ENCODE measurements around the gene TCF12. TPM values are rescaled to one million over a fixed set of nuclear protein-coding genes. Genes with fewer than 3 reads are reported as not detected.

TCF12 gene
- total and polyA plus RNA-seq, 2 donors (not counting 3 experiments of a cell fraction or from before 2014, with no cell fraction given): 72.1 to 133 TPM

- DNase-seq (ENCODE audit: low read depth, low spot score) (no peak), FAIRE-seq (no peak)
- no peaks in the 10 kb centered on the region for H4K20me1 ChIP-seq (replicated peaks; ENCODE audit: control insufficient read depth, extremely low read depth, insufficient read depth, low read length)
- no peaks in the 10 kb centered on the region for H3K27me3 ChIP-seq (ENCODE audit: control insufficient read depth in 2 of 2, insufficient read depth in 2 of 2, low read length in 2 of 2)
- H3K9me3 ChIP-seq (replicated peaks; ENCODE audit: control insufficient read depth, insufficient read depth, low read length): no peaks in the 10 kb centered on the region
- H3K9ac ChIP-seq (replicated peaks; ENCODE audit: extremely low read depth, insufficient read depth, low read length): no peak overlapping the region
- peaks cover 4% of the 10 kb centered on the region for H3K4me1 ChIP-seq (ENCODE audit: control insufficient read depth, extremely low read depth, insufficient read depth, low read length)
- H2AFZ ChIP-seq (ENCODE audit: low read depth, low read length): no peak overlapping the region
- ChIA-PET POLR2A (no interaction called here), CTCF (interaction anchor here (1.2 to 1.9 kb wide), 2 partner anchors 9 to 155 kb away, joined by 3 to 5 read pairs; no protein-coding TSS in a partner anchor)
- no peak overlapping the region for H3K4me3 ChIP-seq (replicated peaks in 1 of 3; ENCODE audit: insufficient read depth in 1 of 3, low read depth in 1 of 3, low read length in 3 of 3)
- intact Hi-C loops (cut with micrococcal nuclease) (no loop called here), dilution Hi-C loops (cut with MboI; ENCODE audit: extremely low pct_ligation_motif_present, low sequenced_read_pairs) (no loop called here)
- no peak overlapping the region for H3K4me2 ChIP-seq (ENCODE audit: insufficient read depth, low read length)
- H3K79me2 ChIP-seq (ENCODE audit: control insufficient read depth, insufficient read depth, low read length): no peaks in the 10 kb centered on the region
- TF ChIP-seq EZH2 (IDR thresholded peaks at IDR 0.05; ENCODE audit: borderline replicate concordance, low read depth, low read length, severe bottlenecking) (no peak), MYC (IDR thresholded peaks at IDR 0.05; ENCODE audit: low read depth, low read length) (no peak), GATA2 (IDR thresholded peaks at IDR 0.05; ENCODE audit: insufficient read depth, insufficient read length, low read depth, low read length) (no peak), CTCF (IDR thresholded peaks at IDR 0.05; ENCODE audit: extremely low read depth in 1 of 2, insufficient read depth in 1 of 2, low read depth in 1 of 2, low read length in 2 of 2) (no peak), JUN (IDR thresholded peaks at IDR 0.05; ENCODE audit: borderline replicate concordance, insufficient read depth, insufficient read length, low read depth) (no peak)
- no peaks in the 10 kb centered on the region for H3K36me3 ChIP-seq (ENCODE audit: control insufficient read depth in 2 of 2, extremely low read depth in 1 of 2, insufficient read depth in 2 of 2, low read length in 2 of 2)
- no peaks in the 10 kb centered on the region for H3K9me1 ChIP-seq (replicated peaks; ENCODE audit: control insufficient read depth, extremely low read depth, insufficient read depth, low read length)
- BruUV-seq (replicated peaks): no TSS peak
- no peak overlapping the region for H3K27ac ChIP-seq (ENCODE audit: insufficient read depth, low read depth, low read length)
Measured at GRCh38 chr15:57301307-57301706, 382.9 kb downstream of the TCF12 start.

- Histone ChIP-seq H2AFZ (ENCODE audit: low read depth, low read length) (no peak overlapping the region), H3K4me3 (replicated peaks in 1 of 3; ENCODE audit: insufficient read depth in 1 of 3, low read depth in 1 of 3, low read length in 3 of 3) (no peak overlapping the region), H3K27me3 (ENCODE audit: control insufficient read depth in 2 of 2, insufficient read depth in 2 of 2, low read length in 2 of 2) (no peaks in the 10 kb centered on the region), H3K9me1 (replicated peaks; ENCODE audit: control insufficient read depth, extremely low read depth, insufficient read depth, low read length) (no peaks in the 10 kb centered on the region), H4K20me1 (replicated peaks; ENCODE audit: control insufficient read depth, extremely low read depth, insufficient read depth, low read length) (no peaks in the 10 kb centered on the region), H3K36me3 (ENCODE audit: control insufficient read depth in 2 of 2, extremely low read depth in 1 of 2, insufficient read depth in 2 of 2, low read length in 2 of 2) (no peaks in the 10 kb centered on the region), H3K79me2 (ENCODE audit: control insufficient read depth, insufficient read depth, low read length) (no peaks in the 10 kb centered on the region), H3K4me1 (ENCODE audit: control insufficient read depth, extremely low read depth, insufficient read depth, low read length) (peaks cover 11% of the 10 kb centered on the region), H3K9ac (replicated peaks; ENCODE audit: extremely low read depth, insufficient read depth, low read length) (no peak overlapping the region), H3K27ac (ENCODE audit: insufficient read depth, low read depth, low read length) (no peak overlapping the region), H3K9me3 (replicated peaks; ENCODE audit: control insufficient read depth, insufficient read depth, low read length) (no peaks in the 10 kb centered on the region), H3K4me2 (ENCODE audit: insufficient read depth, low read length) (no peak overlapping the region)
- ChIA-PET CTCF (no interaction called here), POLR2A (no interaction called here)
- FAIRE-seq (no peak), DNase-seq (ENCODE audit: low read depth, low spot score) (no peak)
- dilution Hi-C loops (cut with MboI; ENCODE audit: extremely low pct_ligation_motif_present, low sequenced_read_pairs): no loop called here
- TF ChIP-seq MAX (IDR thresholded peaks at IDR 0.05; ENCODE audit: insufficient read depth, insufficient read length): no peak
- no peak for TF ChIP-seq MYC (IDR thresholded peaks at IDR 0.05; ENCODE audit: low read depth, low read length)
- no peak for TF ChIP-seq EZH2 (IDR thresholded peaks at IDR 0.05; ENCODE audit: borderline replicate concordance, low read depth, low read length, severe bottlenecking)
- TF ChIP-seq POLR2A (IDR thresholded peaks at IDR 0.05; ENCODE audit: low read depth, low read length): no peak
- TF ChIP-seq JUN (IDR thresholded peaks at IDR 0.05; ENCODE audit: borderline replicate concordance, insufficient read depth, insufficient read length, low read depth): no peak
- no peak for TF ChIP-seq GATA2 (IDR thresholded peaks at IDR 0.05; ENCODE audit: insufficient read depth, insufficient read length, low read depth, low read length)
- TF ChIP-seq CTCF (IDR thresholded peaks at IDR 0.05; ENCODE audit: extremely low read depth in 1 of 2, insufficient read depth in 1 of 2, low read depth in 1 of 2, low read length in 2 of 2): no peak
- TF ChIP-seq POLR2AphosphoS5 (IDR thresholded peaks at IDR 0.05; ENCODE audit: insufficient read depth, low read depth, low read length): no peak
- TF ChIP-seq FOS (IDR thresholded peaks at IDR 0.05; ENCODE audit: borderline replicate concordance, insufficient read depth, low read length): no peak
- intact Hi-C loops (cut with micrococcal nuclease): no loop called here
- no TSS peak for BruUV-seq (replicated peaks)
Measured at GRCh38 chr15:57302640-57303257, 384.3 kb downstream of the TCF12 start.
